ENCODE results near the gene CCDC180. TPM values are rescaled to one million over a fixed set of nuclear protein-coding genes. Genes with fewer than 3 reads are reported as not detected.

CCDC180 gene
- total RNA-seq, 4 donors from 2014 or later: 6.6 to 20.2 (median 9.5) TPM

DNA sequence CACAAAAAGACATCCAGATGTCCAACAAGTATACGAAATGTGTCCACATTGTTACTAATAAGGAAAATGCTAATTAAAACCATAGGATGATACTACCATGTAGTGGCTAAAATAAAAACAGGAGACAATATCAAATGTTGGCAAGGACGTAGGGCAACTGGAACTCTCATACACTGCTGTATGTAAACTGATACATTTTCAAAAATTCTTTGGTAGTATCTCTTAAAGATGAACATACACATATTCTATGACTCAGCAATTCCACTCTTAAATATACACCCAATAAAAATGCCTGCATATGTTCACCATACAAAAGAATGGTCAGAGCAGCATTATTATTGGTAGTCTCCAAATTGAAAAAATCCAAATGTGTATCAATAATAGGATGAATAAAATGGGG, 2.9 kb upstream of the CCDC180 start:
- no peaks in the 10 kb centered on the region for H3K27me3 ChIP-seq
- H3K27ac ChIP-seq: no peak overlapping the region
- H3K4me3 ChIP-seq: no peak overlapping the region
- DNase-seq: no peak
- TF ChIP-seq POLR2A (IDR thresholded peaks at IDR 0.05): no peak
- H3K36me3 ChIP-seq: no peaks in the 10 kb centered on the region
- intact Hi-C loops (cut with DNase I; ENCODE audit: low total_unique reads): no loop called here
- H3K4me1 ChIP-seq: peaks cover 0 to 9% of the 10 kb centered on the region in 2 donors
- no peaks in the 10 kb centered on the region for H3K9me3 ChIP-seq

DNA sequence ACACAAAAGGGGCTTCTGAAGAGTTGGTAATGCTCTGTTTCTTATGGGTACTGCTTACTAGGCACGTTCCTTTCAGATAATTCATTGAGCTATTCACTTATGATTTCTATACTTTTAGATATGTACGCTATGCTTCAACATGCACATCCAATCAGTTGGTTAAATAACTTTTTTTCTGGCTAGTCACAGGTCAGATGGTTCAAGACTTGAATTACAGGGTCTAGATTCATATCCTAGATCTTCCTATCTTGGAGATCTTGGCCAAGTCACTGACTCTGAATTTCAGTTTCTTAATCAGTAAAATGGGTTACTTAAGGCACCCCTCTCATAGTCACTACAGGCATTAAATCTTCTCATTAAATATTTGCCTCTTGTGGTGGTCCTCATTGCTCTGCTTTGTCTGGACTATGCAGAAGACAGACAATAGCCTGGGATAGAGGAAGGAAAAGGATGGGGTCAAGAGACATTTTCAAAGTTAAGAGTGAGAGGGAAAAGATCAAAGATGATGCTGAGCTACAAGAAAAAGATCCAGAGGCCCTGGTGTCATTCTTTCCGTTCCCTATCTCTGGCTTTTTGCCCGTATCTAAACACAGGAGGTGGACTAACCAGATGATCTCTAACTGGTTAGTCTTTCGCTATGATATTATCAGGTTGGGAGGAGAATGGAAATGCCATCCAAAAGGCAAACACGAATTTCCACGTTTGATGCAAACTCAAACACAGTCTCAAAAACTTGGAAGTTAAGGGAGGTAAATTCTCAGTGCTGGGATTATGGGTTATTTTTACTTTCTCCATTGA, 1.8 kb upstream of the CCDC180 start:
- Histone ChIP-seq H3K27ac (no peak overlapping the region), H3K27me3 (no peaks in the 10 kb centered on the region), H3K4me1 (peaks cover 0 to 9% of the 10 kb centered on the region in 2 donors), H3K9me3 (no peaks in the 10 kb centered on the region), H3K4me3 (no peak overlapping the region), H3K36me3 (no peaks in the 10 kb centered on the region)
- intact Hi-C loops (cut with DNase I; ENCODE audit: low total_unique reads): no loop called here
- TF ChIP-seq CTCF (IDR thresholded peaks at IDR 0.05) (no peak), POLR2A (IDR thresholded peaks at IDR 0.05) (no peak)
- no peak for DNase-seq

GRCh38 chr9:97307091-97307490, 368 bp upstream of the CCDC180 start:
- Histone ChIP-seq H3K27ac (no peak overlapping the region), H3K4me3 (peak overlapping the region in 1 of 2 donors; percentile 5), H3K36me3 (no peaks in the 10 kb centered on the region), H3K9me3 (no peaks in the 10 kb centered on the region), H3K4me1 (peaks cover 0 to 9% of the 10 kb centered on the region in 2 donors), H3K27me3 (no peaks in the 10 kb centered on the region)
- TF ChIP-seq CTCF (IDR thresholded peaks at IDR 0.05) (peak in 1 of 4 experiments; percentile 7), POLR2A (IDR thresholded peaks at IDR 0.05) (no peak)
- intact Hi-C loops (cut with DNase I; ENCODE audit: low total_unique reads): no loop called here
- DNase-seq: peak; percentile 55 to 56

DNA sequence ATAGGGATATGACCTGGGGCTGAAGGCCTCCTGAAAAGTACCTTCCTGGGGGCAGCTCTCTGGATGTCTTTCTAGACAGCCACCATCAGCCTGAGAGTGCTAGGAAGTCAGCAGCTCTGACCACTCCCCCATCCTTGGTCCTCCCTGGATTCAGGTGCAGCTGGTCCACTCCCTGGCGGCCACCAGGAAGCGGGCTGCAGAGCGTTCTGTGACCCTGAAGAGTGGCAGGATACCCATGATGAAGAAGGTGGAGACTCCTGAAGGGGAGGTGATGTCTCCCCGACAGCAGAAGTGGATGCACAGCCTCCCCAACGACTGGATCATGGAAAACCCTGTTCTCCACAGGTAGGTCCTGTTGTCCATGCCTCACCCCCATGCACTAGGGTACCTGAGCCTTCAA, 1.8 kb downstream of the CCDC180 start:
- H3K27me3 ChIP-seq: no peaks in the 10 kb centered on the region
- no peaks in the 10 kb centered on the region for H3K36me3 ChIP-seq
- intact Hi-C loops (cut with DNase I; ENCODE audit: low total_unique reads): no loop called here
- TF ChIP-seq POLR2A (IDR thresholded peaks at IDR 0.05) (no peak), CTCF (IDR thresholded peaks at IDR 0.05) (no peak)
- no peak for DNase-seq
- peaks cover 0 to 9% of the 10 kb centered on the region in 2 donors for H3K4me1 ChIP-seq
- H3K4me3 ChIP-seq: no peak overlapping the region
- no peak overlapping the region for H3K27ac ChIP-seq
- no peaks in the 10 kb centered on the region for H3K9me3 ChIP-seq

GRCh38 chr9:97310023-97310422, 2.6 kb downstream of the CCDC180 start:
- H3K4me1 ChIP-seq: peaks cover 0 to 9% of the 10 kb centered on the region in 2 donors
- H3K4me3 ChIP-seq: no peak overlapping the region
- intact Hi-C loops (cut with DNase I; ENCODE audit: low total_unique reads): no loop called here
- no peak for DNase-seq
- no peaks in the 10 kb centered on the region for H3K27me3 ChIP-seq
- no peak overlapping the region for H3K27ac ChIP-seq
- no peaks in the 10 kb centered on the region for H3K36me3 ChIP-seq
- TF ChIP-seq CTCF (IDR thresholded peaks at IDR 0.05) (no peak), POLR2A (IDR thresholded peaks at IDR 0.05) (no peak)
- no peaks in the 10 kb centered on the region for H3K9me3 ChIP-seq

Measured in uterus (tissue), 4 donors.